Muscle of back (tissue), 11 donors: ENCODE data around the gene CLEC11A. TPM values are rescaled to one million over a fixed set of nuclear protein-coding genes. Genes with fewer than 3 reads are reported as not detected.
A peak's percentile ranks its signal among the peaks of the same experiment; 100 is the strongest.
"Not testable (repeated sequence)": the region's sequence is repeated elsewhere in the genome, so short reads cannot be mapped to it uniquely, and the experiment has no call there.

ENCODE experiments used
- DNase-seq, 3 donors: peaks; one replicate each; pipeline versions ENCODE4 v3.0.0 to v3.0.0-alpha.2; 2013
- polyA plus RNA-seq, 10 donors: library from polyadenylated mRNA; unstranded; fragments of 120-200 nt; gene quantifications; one replicate each; pipeline ENCODE4 v1.2.1, GENCODE V29; 2013; ENCODE audit not compliant: insufficient read length in 10 of 10

CLEC11A gene
- polyA plus RNA-seq, 10 donors: 17.4 to 47.6 (median 27.5) TPM

- DNase-seq: peak in 1 of 3 donors; percentile 53
These were observed 2.2 kb upstream of the CLEC11A start for GRCh38 chr19:50720921-50721381.

- peak in 1 of 3 donors; percentile 49 for DNase-seq
These were observed 1.6 kb upstream of the CLEC11A start for GRCh38 chr19:50721441-50722137.

GRCh38 chr19:50722201-50723013 lies 757 bp upstream of the CLEC11A start:
- peak in 1 of 3 donors; percentile 57 for DNase-seq

GRCh38 chr19:50723735-50724521 lies 764 bp downstream of the CLEC11A start:
- peak in 1 of 3 donors; percentile 54 for DNase-seq

GRCh38 chr19:50724522-50725217 lies 1.5 kb downstream of the CLEC11A start:
- peak; percentile 99 to 100 (median 100) for DNase-seq

GRCh38 chr19:50725218-50725910 lies 2.2 kb downstream of the CLEC11A start:
- no peak for DNase-seq

- DNase-seq: no peak
These were observed 2.7 kb downstream of the CLEC11A start for GRCh38 chr19:50725911-50726230.

GRCh38 chr19:50728084-50728737 lies 5.0 kb downstream of the CLEC11A start:
- DNase-seq: peak; percentile 68 to 86 (median 75)

GRCh38 chr19:50729894-50730293 lies 6.7 kb downstream of the CLEC11A start:
- DNase-seq: no peak

GRCh38 chr19:50735869-50736268 lies 12.7 kb downstream of the CLEC11A start:
- DNase-seq: no peak

GRCh38 chr19:50736338-50736737 lies 13.2 kb downstream of the CLEC11A start:
- no peak for DNase-seq

GRCh38 chr19:50739132-50739913 lies 16.2 kb downstream of the CLEC11A start:
- no peak for DNase-seq

GRCh38 chr19:50739914-50740426 lies 16.8 kb downstream of the CLEC11A start:
- DNase-seq: no peak

GRCh38 chr19:50741179-50741933 lies 18.2 kb downstream of the CLEC11A start:
- DNase-seq: no peak

- DNase-seq: no peak
These were observed 20.4 kb downstream of the CLEC11A start for GRCh38 chr19:50743537-50743936.

GRCh38 chr19:50745221-50745620 lies 22.1 kb downstream of the CLEC11A start:
- no peak for DNase-seq

- DNase-seq: not testable (repeated sequence)
These were observed 24.0 kb downstream of the CLEC11A start for GRCh38 chr19:50747141-50747540.

- no peak for DNase-seq
These were observed 26.3 kb downstream of the CLEC11A start for GRCh38 chr19:50749490-50749889.

- no peak for DNase-seq
These were observed 26.8 kb downstream of the CLEC11A start for GRCh38 chr19:50750010-50750409.
